GM13976 (cell line): ENCODE data around the gene TAPBPL.
"Not testable (repeated sequence)": the region's sequence is repeated elsewhere in the genome, so short reads cannot be mapped to it uniquely, and the experiment has no call there.

Experiments used
- DNase-seq: peaks from one replicate; pipeline ENCODE4 v3.0.0; 2012; ENCODE audit warnings: low spot score
- CTCF ChIP-seq: IDR thresholded peaks from 2 replicates; pipeline ENCODE4 v1.5.1; 2012; ENCODE audit warnings: borderline replicate concordance, mild to moderate bottlenecking; ENCODE audit not compliant: insufficient read depth; ENCODE audit errors: extremely low read depth, missing control alignments, control extremely low read depth
- in situ Hi-C: fragments of 300-500 bp; cut with MboI; formaldehyde crosslinking; loops from one replicate; pipeline ENCODE4 v1.12.0; 2022; ENCODE audit warnings: low sequenced_read_pairs, mixed read lengths, inconsistent platforms; ENCODE audit not compliant: unreplicated experiment

TAPBPL gene

GRCh38 chr12:6466184-6466573 is 14.3 kb downstream of the TAPBPL start:
- no peak for DNase-seq
- in situ Hi-C loops = no loop called here
- TF ChIP-seq CTCF = no peak

- in situ Hi-C loops = not testable (repeated sequence)
These were observed 14.9 kb downstream of the TAPBPL start for GRCh38 chr12:6466751-6467150.

GRCh38 chr12:6467571-6468282 is 15.9 kb downstream of the TAPBPL start:
- in situ Hi-C loops, DNase-seq: not testable (repeated sequence)

More at GRCh38 chr12:6466751-6467150, 14.9 kb downstream of the TAPBPL start:
- DNase-seq = not testable (repeated sequence)

- no peak for DNase-seq
- TF ChIP-seq CTCF = no peak
- in situ Hi-C loops = no loop called here
These were observed 16.4 kb downstream of the TAPBPL start for GRCh38 chr12:6468283-6468575.

GRCh38 chr12:6469092-6469491 is 17.2 kb downstream of the TAPBPL start:
- no peak for DNase-seq
- TF ChIP-seq CTCF = no peak
- in situ Hi-C loops = no loop called here

GRCh38 chr12:6469609-6470374 is 17.9 kb downstream of the TAPBPL start:
- no peak for DNase-seq
- no peak for TF ChIP-seq CTCF
- in situ Hi-C loops = no loop called here

GRCh38 chr12:6470375-6471163 is 18.7 kb downstream of the TAPBPL start, which contains the start of gene VAMP1:
Gene VAMP1, minus strand, starts transcription at chr12:6470677. Its CDS starts 146 bp downstream, at chr12:6470531.
- in situ Hi-C loops = no loop called here
- TF ChIP-seq CTCF = no peak
- DNase-seq = peak; percentile 97
